Upper lobe of left lung (tissue), 4 donors: Measurements from ENCODE around the gene CSF3.

Source experiments
- EP300 ChIP-seq, 4 donors: sonication (generic); formaldehyde crosslinking; IDR thresholded peaks; one replicate each; pipeline ENCODE4 v1.5.1; 2017; ENCODE audit warnings: antibody characterized with exemption in 4 of 4, control low read depth in 2 of 4
- POLR2A ChIP-seq, 4 donors: fragments of 450-650 bp; IDR thresholded peaks; one replicate each; pipeline ENCODE4 v1.5.1; 2016 to 2017; ENCODE audit warnings: antibody characterized with exemption in 4 of 4, mild to moderate bottlenecking in 2 of 4
- POLR2AphosphoS5 ChIP-seq, 2 donors: sonication (generic); formaldehyde crosslinking; IDR thresholded peaks; one replicate each; pipeline ENCODE4 v1.5.1; 2017; ENCODE audit warnings: antibody characterized with exemption in 2 of 2
- TF ChIP-seq, protein P1 (sequence below), 6 experiments: fragments of 450-650 bp in 4 of 6; fragments of 200-600 bp in 2 of 6; sonication (generic) in 2 of 6; IDR thresholded peaks; one replicate each; pipeline ENCODE4 v1.5.1; 2016 to 2019; ENCODE audit warnings: antibody characterized with exemption in 6 of 6

- TF ChIP-seq, protein P1, sequence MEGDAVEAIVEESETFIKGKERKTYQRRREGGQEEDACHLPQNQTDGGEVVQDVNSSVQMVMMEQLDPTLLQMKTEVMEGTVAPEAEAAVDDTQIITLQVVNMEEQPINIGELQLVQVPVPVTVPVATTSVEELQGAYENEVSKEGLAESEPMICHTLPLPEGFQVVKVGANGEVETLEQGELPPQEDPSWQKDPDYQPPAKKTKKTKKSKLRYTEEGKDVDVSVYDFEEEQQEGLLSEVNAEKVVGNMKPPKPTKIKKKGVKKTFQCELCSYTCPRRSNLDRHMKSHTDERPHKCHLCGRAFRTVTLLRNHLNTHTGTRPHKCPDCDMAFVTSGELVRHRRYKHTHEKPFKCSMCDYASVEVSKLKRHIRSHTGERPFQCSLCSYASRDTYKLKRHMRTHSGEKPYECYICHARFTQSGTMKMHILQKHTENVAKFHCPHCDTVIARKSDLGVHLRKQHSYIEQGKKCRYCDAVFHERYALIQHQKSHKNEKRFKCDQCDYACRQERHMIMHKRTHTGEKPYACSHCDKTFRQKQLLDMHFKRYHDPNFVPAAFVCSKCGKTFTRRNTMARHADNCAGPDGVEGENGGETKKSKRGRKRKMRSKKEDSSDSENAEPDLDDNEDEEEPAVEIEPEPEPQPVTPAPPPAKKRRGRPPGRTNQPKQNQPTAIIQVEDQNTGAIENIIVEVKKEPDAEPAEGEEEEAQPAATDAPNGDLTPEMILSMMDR (IDR thresholded peaks at IDR 0.05), result no peak
- TF ChIP-seq POLR2A (IDR thresholded peaks at IDR 0.05), result no peak
- no peak for TF ChIP-seq POLR2AphosphoS5 (IDR thresholded peaks at IDR 0.05)
- TF ChIP-seq EP300 (IDR thresholded peaks at IDR 0.05), result no peak
Observed at GRCh38 chr17:39974433-39974832, 40.8 kb upstream of the CSF3 start.
